GM18873 (cell line): ENCODE data around the gene CSNK1G3.

Source experiments
- ATAC-seq: cut with Tn5 transposase; IDR thresholded peaks from one replicate; pipeline ENCODE4 v1.9.1; 2021; ENCODE audit warnings: mild to moderate bottlenecking, moderate library complexity, moderate number of reproducible peaks; ENCODE audit not compliant: unreplicated experiment, low FRiP score

Gene CSNK1G3

GRCh38 chr5:123512611-123513461 lies 859 bp downstream of the CSNK1G3 start:
- no peak for ATAC-seq

DNA sequence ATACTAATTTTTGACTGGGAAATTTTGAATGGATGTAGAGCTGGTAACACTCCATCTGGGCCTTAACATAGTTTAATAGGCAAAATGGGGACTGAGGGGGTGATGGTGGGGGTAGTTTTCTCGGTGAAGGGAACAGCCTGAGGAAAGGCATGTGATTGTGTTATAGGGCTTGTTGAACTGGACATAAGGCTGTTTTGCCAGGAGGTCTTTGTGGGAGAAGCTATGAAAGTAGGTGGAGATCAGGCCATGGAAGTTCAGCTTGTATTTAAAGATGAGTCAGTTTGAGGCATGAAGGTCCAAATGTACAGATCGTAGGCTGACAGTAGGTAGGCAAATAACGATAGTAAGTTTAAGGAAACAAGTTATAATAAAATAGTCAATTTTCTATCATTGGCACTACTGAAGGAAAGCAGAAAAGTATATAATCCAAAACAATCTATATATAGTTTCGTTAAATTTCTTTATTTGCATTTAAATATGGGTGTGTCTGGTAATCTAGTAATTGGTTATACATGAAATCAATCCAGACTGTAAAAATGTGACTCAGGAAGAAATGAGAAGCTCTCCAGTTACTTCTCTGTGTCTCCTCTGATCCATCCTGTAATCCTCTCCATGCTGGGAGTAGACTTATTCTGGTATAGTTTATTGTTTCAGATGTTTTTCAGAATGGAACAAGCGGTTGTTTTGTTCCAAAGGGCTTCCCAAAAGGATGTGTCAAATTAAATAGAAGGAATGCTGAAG lies 2.8 kb downstream of the CSNK1G3 start:
- ATAC-seq, result no peak

- ATAC-seq, result no peak
These were observed 3.9 kb downstream of the CSNK1G3 start for GRCh38 chr5:123515904-123516303.

DNA sequence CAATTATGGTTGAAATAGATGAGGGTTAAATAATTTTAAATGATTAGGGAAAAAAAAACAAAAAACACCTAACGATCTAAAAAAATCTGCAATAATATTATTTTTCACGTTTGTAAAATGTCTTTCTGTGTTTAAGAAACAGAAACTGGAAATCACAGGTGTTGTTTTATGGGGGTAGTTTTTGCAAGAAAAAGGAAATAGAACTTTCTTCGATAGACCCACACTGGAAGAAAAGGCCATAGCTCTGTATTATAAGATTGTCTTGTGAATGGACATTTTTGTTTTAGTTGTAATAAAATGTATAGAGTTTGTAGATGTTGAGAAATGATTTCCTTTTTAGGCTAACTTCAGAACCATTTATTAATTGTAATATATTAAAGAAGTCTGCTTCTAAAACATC lies 5.5 kb downstream of the CSNK1G3 start:
- ATAC-seq, result no peak

DNA sequence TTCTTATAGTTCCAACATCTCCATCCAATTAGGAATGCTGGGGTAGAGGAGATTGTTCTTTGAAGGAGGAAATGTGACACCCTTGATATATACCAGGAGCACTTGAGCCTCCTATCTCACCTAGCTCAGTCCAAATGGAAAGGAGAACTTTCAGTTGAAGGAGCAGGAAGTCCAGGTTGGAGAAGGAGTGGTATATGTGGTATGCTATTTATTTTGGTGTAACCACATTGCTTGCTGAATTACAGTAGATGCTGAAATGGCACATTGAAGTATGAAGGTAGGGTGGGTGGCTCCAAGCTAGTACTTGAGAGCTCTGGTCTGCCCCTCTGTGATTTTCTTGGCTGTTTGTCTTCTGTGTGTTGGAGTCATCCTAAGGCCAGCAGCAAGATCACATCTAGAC lies 6.1 kb downstream of the CSNK1G3 start:
- ATAC-seq, result no peak

DNA sequence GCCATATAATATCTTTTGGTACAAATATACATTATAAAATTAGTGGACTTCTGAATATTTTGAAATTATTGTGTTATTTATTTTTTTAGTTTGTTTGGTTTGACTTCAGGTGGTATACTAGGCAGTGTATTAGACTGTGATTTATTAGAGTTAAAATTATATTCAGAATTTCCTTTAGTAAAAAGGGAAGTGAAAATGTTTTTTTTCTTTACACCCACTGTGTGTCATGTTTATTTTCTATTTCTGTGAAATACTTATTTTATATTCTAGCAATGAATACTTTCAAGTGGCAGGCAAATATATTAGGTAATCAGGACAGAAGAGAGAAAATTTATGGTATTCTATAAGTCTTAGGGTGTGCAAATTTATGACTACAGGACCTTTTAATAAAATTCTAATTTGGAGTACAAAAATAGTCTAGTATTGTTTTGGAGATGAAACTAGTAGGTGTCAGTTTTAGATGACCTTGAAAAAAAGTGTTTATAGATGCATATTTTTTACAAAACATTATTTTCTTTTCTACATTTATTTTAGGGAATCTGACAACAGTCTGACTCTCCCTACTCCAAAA lies 8.8 kb downstream of the CSNK1G3 start:
- ATAC-seq, result peak; percentile 61

DNA sequence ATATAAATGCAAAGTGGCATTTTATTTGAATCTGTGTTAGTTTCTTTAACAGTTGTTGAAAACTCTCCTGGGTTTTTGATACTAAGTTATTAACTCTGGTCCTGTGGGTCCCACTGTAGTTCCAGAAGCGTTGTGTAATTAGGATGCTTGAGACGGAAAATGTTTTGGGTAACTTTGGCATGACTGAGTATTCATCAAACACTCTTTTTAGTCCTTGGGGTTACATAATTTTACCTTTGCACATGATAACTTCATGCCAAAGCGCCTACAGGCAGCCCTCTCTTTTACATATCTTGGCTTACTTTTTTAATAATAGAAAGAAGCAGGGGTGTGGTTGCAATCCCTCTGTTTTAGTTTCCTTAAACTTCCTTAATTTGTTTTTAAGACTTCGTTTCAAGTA lies 12.2 kb downstream of the CSNK1G3 start:
- no peak for ATAC-seq

DNA sequence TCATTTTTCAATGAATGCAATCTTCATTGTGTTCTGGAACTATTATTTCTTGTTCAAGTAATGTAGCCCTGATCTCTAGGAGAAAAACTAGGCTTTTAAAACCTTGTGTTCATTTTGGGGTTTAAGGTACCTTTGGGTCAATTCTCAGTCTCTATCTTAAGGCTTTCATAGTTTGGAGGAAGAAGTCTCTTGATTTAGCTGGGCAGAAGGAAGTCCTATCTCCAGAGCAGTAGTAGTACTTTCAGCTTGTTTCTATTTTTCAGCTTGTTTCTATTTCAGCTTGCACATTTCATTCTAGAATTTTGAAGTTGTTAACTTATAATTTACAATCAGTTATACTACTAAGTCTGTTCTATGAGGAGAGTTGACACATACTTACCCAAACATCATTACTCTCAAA lies 15.2 kb downstream of the CSNK1G3 start:
- ATAC-seq, result no peak

- ATAC-seq, result no peak
These were observed 16.1 kb downstream of the CSNK1G3 start for GRCh38 chr5:123528065-123528464.

GRCh38 chr5:123528878-123529277 lies 16.9 kb downstream of the CSNK1G3 start:
- ATAC-seq, result no peak

- ATAC-seq, result no peak
These were observed 18.8 kb downstream of the CSNK1G3 start for GRCh38 chr5:123530728-123531127.

DNA sequence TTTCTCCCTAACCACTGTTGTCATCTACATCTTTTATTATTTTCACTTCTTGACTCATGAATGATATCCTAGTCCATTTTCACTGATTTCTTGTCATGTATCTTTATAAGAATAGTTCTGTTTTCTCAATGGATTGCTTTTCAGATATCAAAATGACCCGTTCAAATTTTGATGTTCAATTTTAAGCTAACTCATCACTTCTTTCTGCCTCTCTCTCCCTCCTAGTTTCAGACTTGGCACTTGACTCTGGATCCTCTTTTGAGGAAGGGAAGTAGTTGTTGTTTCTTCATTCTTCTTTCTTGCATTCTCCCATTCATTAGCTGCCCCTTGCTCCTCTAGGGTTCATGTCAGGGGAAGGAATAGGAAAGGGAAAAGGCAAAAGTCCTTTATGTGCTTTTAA lies 23.7 kb downstream of the CSNK1G3 start:
- ATAC-seq, result no peak

GRCh38 chr5:123537256-123537655 lies 25.3 kb downstream of the CSNK1G3 start:
- ATAC-seq, result no peak

- no peak for ATAC-seq
These were observed 25.9 kb downstream of the CSNK1G3 start for GRCh38 chr5:123537845-123538244.

DNA sequence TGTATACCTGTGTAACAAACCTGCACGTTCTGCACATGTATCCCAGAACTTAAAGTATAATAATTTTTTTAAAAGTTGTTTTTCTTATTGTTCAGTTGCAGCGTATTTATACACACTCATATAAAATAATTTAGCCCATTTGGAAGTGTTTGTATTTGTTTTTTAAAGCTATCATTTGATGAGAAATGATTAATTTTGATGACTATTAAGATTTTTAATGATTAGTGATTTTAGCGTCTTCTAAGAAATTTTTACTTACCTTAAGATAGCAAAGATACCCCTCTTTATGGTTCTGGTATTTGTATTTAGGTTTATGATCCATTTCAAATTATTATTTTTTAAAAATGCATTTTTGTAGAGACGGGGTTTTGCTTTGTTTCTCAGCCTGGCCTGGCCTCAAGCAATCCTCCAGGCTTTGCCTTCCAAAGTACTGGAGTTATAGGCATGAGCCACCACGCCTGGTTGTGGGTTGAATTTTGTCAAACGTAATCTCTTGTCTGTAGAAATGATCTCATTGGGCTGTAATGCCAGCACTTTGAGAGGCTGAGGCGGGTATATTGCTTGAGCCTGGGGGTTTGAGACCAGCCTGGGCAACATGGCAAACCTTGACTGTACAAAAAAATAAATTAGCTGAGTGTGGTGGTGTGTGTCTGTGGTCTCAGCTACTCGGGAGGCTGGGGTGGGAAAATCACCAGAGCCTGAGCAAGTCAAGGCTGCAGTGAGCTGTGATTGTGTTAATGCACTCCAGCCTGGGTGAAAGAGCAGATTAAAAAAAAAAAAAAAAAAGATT lies 26.9 kb downstream of the CSNK1G3 start:
- no peak for ATAC-seq

DNA sequence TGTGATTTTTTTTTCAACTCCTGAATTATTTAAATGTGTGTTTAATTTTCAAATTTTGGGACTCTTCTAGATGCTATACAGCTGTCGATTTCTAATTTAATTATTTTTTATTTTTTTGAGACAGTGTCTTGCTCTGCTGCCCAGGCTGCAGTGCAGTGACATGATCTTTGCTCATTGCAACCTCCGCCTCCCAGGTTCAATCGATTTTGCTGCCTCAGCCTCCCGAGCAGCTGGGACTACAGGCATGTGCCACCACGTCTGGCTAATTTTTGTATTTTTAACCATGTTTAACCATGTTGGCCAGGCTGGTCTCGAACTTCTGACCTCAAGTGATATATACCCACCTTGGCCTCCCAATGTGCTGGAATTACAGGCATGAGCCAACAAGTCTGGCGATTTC lies 28.6 kb downstream of the CSNK1G3 start:
- ATAC-seq, result no peak

GRCh38 chr5:123543438-123543837 lies 31.5 kb downstream of the CSNK1G3 start:
- ATAC-seq, result no peak

GRCh38 chr5:123545506-123545905 lies 33.5 kb downstream of the CSNK1G3 start:
- no peak for ATAC-seq

- no peak for ATAC-seq
These were observed 34.7 kb downstream of the CSNK1G3 start for GRCh38 chr5:123546657-123547056.

DNA sequence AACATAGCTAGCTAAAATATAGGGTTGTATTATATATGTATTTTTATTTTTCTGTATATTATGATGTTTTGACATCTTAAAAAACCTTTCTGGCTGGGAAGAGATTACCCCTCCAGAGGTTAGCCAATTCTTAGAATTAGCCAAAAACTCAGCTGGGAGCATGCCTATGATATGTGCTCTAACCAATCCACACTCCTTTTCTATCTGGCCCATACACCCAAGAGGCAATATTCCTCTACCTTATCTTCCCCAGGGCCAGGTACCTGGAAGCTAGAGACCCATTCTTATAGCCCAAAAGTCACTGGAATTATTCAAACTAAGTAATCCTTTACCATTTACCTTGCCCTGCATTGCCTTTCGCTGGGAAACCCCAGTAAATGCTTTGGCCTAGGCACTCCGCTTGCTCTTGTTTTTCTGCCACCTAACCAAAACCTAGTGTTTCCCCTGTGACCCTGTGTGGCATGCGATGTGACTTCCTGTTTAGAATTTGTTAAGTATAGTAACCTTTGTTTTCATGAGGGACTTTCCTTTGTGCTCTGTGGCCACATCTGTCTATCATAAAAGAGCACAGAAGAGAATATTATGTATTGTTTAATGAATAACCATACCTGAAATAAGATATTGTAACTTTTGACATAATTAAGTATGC lies 37.4 kb downstream of the CSNK1G3 start:
- peak; percentile 100 for ATAC-seq
